GM19239 (cell line): ENCODE measurements around the gene IDS.
"Not testable (repeated sequence)": the region's sequence is repeated elsewhere in the genome, so short reads cannot be mapped to it uniquely, and the experiment has no call there.

ENCODE experiments used
- DNase-seq: peaks from one replicate; pipeline ENCODE4 v3.0.0; 2011; ENCODE audit warnings: low spot score; ENCODE audit not compliant: insufficient read length
- FAIRE-seq: peaks from 2 replicates; lab custom pipeline; 2011; peaks lifted over from hg19 to GRCh38; lab: Jason Lieb, UNC

Gene IDS, protein sequence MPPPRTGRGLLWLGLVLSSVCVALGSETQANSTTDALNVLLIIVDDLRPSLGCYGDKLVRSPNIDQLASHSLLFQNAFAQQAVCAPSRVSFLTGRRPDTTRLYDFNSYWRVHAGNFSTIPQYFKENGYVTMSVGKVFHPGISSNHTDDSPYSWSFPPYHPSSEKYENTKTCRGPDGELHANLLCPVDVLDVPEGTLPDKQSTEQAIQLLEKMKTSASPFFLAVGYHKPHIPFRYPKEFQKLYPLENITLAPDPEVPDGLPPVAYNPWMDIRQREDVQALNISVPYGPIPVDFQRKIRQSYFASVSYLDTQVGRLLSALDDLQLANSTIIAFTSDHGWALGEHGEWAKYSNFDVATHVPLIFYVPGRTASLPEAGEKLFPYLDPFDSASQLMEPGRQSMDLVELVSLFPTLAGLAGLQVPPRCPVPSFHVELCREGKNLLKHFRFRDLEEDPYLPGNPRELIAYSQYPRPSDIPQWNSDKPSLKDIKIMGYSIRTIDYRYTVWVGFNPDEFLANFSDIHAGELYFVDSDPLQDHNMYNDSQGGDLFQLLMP

DNA sequence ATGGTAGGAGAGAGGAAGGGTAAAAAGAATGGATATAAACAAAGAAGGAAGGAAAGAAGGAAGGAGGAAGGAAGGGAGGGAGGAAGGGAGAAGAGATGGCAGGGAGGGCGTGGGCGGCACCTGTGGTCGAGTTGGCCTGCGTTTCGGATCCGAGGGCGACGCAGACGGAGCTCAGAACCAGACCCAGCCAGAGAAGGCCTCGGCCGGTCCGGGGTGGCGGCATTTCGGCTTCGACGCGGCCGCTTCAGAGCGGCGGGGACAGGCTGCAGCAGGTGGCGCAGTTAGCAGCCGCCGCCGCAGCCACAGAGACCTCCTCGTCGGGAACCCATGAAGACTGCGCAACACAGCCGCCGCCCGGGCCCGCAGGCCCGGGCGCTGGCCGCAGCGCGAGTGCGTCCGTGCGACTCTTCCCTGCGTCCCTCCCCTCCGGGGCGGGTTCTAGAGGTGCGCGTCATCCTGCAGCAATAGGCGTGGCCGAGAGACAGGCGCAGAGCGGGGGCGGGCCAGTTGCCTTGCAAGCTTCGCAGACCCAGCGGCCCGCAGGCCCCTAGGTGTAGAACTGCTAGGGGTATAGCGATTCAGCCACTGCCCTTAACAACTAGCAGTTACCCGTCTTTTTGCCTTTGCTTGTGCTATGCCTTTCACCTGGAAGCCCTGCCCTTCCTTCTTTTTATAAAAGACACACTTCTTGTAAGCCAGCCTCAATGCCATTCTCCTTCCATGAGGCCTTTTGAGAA lies at the start of gene IDS:
Gene IDS (minus strand): TSS at position 392 of the 737 bp plus-strand sequence. CDS start 169 bp downstream, at position 223.
- DNase-seq (peak; percentile 42), FAIRE-seq (no peak)

DNA sequence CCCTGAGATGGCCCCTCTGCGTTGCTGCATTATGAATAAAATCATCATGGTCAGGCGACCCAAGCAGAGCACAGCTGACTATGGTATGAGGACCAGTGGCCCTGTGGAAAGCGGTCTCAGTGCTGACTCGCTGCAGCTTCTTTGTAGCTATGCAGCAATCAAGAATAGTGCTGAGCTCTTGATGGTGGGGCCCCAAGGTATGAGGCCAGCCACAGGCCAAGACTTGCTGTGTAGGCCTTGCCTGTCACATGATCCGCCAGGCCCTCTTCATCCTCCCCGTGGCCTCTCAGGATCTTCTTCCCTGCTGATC lies 46.8 kb upstream of the IDS start:
- FAIRE-seq = peak; percentile 64
- not testable (repeated sequence) for DNase-seq

DNA sequence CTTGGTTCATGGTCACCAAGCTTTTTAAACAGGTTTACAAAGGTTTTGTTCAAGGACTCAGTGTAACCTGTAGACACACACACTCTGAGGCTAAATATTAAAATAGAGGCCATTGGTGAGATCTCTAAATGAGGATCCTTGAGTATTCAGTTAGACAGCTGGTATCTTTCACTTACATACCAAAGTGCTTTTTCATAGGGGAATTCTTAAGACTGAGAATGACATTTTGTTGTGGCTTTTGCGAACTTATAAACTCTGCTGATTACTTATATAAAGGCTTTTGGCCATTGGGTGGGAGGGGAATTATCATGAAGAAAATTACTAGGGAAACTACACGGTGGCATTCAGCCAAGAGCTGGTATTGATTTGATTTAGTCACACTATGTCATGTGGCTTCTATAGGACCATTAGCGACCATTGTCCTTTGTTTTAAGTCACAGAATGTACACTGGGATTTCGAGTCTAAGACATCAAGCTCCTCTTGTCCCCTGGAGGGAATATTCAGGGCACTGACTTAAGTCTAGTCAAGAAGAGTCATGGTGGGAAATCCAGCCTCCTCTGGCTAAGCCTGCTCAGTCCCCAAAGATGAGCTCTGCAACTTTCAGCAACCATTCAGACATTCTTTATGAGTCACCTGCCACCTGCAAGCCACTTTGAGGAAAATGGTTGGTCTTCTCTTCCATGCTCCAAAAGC lies 46.3 kb upstream of the IDS start:
- FAIRE-seq = peak; percentile 88
- DNase-seq = not testable (repeated sequence)

DNA sequence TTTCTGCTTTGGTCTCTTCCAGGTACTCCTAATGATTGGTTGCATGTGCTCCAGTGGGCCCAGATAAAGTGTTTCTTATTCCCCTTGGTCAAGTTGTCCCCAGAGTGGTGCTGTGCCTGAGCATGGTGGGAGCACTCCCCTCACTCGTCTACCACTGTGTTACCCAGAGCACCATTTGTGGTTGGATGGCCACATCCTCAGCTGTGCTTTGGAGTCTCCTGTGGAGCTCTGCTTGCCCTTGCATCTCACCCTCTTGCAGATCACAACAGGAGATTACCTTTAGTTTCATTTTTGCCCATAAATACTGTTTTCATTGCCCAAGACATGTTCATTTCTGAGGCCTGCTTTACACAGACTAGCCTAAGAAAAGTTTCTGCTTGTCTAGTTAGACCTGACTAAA lies 45.3 kb upstream of the IDS start:
- FAIRE-seq, DNase-seq: not testable (repeated sequence)

DNA sequence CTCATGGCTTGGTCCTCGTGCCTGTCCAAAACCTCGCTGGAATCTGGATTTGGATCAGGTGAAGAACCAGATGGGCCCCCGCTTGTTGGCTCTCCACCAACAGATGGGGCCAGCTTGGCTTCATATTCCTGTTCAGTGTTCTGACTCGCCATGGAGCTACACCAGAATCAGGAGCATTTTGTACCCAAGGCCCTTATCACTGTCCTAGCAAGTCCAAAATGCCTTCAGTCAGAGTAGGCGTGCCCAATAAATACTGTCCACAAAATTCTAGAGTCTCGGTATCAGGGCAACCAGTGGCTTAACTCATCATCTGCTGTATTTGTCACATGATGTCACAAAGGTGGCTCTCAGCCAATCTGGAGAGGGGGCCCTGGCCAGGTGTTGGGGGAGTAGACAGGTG lies 44.6 kb upstream of the IDS start, which contains the start of gene HSFX3:
Gene HSFX3 (minus strand): TSS at position 224 of the 400 bp plus-strand sequence. CDS start 72 bp downstream, at position 152.
- not testable (repeated sequence) for DNase-seq
- FAIRE-seq = peak; percentile 87

DNA sequence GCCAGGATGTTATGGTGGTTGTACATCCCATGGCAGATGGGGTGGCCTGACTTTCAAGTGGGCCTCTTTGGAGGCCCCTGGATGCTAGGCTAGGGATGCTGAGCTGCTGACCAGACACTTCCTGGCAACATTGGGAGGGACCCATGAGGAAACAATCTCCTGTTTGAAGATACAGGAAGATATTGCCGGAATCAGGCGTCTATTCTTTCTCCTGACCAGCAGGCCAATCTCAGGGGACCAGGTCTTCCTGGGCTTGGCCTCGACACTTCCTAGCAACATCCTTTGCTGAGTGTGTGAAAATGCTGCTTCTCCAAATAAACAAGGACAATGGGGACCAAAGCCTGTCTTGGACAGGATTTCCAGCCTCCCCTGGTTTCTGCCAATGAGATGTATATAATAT lies 42.7 kb upstream of the IDS start:
- not testable (repeated sequence) for DNase-seq, FAIRE-seq

DNA sequence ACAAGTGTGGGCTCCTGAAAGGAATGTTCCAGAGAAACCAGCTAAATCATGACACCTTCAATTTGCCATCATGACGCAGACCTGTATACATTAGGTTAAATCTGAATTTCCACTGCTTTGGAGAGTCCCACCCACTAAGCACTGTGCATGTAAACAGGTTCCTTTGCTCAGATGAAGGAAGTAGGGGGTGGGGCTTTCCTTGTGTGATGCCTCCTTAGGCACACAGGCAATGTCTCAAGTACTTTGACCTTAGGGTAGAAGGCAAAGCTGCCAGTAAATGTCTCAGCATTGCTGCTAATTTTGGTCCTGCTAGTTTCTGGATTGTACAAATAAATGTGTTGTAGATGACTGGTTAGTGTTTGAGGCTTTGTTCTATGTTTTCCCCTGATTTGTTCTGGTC lies 41.9 kb upstream of the IDS start:
- not testable (repeated sequence) for FAIRE-seq, DNase-seq

DNA sequence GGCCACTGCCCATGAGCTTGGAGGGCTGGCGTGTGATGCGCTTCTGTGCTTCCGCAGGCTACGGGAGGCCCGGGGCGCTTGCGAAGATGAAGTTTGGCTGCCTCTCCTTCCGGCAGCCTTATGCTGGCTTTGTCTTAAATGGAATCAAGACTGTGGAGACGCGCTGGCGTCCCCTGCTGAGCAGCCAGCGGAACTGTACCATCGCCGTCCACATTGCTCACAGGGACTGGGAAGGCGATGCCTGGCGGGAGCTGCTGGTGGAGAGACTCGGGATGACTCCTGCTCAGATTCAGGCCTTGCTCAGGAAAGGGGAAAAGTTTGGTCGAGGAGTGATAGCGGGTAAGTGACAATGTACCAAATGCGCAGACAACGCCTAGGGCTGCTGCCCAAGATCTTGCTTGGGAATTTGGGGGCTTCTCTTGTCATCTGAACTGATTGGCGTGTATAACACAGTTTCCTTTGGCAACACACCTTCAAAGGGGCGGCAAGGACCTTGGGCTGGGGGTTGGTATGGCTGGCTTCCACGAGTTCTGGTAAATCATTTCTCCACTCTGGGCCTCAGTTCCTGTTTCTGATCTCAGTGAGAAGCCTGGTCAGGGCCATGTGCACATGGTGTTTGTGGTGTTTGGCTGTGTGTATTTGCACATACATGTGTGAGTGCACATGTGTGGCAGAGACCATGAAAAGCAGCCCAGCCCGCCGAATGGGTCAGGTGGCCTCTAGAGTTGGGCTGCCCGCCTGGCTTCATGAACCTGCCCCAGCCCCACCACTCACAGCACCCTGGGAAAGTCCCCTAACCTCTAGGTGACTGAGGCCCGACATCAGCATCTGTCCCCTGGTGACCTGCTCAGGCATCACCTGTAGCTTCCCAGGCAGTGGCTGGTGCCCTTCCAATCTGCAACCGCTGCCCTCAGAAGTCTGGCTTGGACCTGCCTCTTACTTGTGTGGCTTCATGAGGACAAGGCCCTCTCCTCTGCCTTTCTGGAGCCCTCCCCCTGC lies 40.7 kb upstream of the IDS start:
- FAIRE-seq, DNase-seq: not testable (repeated sequence)

DNA sequence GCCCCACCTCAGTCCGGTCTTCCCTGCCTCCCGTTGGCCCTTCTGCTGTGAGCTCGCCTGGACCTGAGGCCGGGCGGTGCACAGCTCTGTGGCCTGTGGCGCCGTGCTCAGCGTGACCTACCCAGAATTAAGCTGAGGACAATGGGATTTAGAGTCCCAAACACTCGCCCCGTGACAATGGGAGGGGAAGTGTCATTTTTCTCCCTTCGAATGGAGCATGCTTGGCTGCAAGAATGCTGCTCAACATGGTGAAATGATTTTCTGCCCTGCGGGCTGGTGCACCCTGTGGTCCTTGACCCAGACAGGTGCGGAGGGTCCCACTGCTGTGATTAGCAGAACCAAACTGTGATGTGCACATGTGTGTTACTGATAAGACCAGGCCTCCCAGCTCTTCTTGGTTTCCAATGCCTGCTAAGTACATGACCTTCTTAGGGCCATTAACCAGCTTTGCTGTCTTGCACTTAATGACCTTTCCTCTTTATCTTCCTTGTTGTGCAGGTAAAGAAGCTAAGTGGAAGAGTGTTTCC lies 36.5 kb upstream of the IDS start:
- DNase-seq = no peak
- no peak for FAIRE-seq

DNA sequence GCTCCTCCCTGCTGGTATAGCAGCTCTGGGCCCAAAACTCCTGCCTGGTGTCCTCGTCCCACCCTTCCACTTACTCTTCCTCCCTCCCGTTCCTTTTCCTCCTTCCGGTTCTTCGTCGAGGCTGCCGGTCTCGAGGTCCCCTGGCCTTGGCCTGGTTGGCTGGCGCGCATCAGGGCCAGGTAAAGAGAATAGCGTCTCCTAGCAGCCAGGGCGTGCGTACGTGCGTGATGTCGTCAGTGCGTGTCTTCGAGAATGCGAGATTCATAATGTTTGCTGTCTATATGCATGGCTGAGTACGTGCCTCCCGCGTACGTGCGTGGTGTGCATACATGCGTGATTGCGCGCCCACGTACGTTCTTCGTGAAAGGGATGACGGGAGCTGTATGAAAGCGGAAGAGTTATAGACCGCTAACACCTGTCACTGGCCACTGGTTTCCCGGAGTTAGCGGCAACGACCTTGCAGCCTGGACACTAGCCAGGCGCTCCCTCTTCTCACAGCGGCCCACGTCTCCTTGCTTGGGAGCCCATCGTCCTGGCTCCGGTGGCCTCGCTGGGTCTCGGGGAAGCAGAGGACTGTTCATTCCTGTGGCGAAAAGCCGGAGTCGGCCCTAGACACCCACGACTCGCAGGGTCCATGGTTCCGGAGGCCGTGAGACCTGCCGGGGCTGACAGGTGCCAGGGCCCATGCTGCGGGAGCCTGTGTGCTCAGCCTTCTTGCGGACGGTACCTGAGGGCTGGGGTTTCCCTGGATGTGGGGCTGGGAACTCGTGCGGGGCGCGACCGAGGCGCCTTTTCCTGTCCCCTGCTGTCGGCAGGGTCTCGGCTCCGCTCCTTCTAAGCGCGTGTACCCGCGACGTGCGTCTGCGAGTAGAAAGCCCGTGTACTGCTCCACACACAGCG lies 35.8 kb upstream of the IDS start, which contains the start of gene EOLA1:
Gene EOLA1 (plus strand): TSS at position 392 of the 900 bp plus-strand sequence. CDS start 4,619 bp downstream, outside the sequence.
- peak; percentile 100 for FAIRE-seq
- peak; percentile 36 for DNase-seq

DNA sequence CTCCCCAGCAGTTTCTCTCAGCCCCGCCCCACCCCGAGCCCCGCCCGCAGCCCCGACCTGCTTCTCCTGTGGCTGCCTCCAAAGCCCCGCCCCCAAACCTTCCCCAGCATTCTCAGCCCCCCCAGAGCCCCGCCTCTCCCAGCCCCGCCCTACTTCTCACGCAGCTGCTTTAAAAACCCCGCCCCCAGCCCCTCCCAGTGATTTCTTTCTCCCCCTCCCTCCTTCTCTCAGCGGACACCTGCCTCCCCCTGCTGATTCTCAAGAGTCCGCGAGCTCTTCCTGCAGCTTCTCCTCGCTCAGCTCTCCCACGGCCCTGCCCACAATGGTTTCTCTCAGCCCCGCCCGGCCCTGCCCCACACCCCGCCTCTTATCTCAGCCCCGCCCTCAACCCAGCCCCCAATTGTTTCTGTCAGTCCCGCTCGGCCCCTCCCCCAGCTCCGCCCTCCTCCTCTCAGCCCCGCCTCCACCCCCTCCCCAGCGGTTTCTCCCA lies 35.1 kb upstream of the IDS start:
- FAIRE-seq (no peak), DNase-seq (no peak)

DNA sequence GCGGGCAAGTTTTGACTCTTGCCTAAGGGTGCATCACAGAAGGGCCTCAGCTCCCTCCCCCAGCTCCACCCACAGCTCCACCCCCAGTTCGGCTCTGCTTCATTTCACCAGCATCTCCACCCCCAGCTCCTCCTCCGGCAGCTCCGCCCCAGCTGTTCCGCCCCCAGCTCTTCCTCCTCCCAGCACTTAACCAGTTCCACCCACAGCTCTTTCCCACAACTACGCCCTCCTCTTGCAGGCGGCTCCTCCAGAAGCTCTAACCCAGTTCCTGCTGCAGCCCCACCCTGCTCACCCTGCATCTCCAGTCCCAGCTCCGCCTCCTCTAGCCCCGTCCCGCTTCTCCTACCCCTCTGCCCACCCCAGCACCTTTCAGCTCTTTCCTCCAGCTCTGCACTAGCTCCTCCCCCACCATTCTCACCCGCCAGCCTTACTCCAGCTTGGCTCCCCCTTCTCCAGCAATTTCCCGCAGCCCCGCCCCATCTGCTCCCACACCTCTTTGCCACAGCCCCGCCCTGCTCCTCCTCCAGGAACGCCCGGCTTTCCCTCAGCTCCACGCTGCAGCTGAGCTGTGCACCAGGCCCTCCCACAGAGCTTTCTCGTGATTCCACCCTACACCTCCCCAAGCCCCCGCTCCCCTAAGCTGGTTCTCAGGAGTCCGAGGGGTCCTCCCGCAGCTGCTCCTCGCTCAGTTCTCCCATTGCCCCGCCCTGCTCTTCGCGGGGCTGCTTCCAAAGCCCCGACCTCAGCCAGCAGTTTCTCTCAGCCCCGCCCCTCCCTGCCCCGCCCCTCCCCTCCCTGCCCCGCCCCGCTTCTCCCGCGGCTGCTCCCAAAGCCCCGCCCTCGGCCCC lies 34.4 kb upstream of the IDS start:
- DNase-seq = peak; percentile 28
- FAIRE-seq = no peak

DNA sequence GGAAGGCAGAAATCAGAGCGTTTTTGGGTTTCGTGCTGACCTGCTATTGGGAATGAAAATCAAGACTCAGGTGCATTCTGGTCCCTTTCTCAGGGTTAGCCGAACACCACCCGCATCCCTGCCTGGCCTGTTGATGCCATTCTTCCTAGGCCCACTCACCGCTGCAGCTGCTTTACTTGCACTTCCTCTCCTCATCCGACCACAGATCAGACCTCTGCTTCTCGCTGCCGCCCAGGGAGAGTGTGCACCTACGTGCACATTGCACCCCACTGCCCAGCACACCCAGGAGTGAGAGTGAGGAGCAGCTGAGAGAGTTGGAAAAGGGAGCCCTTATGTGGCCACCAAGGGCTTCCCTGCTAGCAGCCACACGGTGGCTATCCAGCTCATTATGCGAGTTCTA lies 32.4 kb upstream of the IDS start:
- FAIRE-seq = peak; percentile 79
- DNase-seq = not testable (repeated sequence)

DNA sequence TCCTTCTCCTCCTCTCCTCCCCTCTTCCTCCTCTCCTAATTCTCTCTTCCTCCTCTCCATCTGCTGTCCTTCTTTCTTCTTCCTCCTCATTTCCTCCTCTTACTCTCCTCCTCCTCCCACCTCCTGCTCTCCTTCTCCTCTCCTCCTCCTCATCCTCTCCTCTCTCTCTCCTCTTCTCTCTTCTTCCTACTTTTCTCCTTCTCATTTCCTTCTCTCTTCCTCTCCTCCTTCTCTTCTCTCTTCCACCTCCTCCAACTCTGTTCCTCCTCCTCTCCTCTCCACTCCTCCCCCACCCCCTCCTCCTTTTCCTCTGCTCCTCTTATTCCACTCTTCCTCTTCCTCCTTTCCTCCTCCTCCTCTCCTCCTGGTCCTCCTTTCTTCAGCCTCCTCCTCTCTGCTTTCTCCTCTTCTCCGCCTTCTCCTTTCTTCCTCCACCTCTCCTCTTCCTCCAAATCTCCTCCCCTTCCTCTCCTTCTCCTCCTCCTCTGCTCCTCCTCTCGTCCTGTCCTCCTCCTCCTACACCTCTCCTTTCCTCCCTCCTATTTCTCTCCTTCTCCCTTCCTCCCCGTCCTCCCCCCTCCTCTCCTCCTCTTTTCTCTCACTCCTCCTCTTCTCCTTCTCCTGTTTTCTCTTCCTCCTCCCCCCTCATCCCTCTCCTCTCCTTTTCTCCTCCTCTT lies 30.0 kb upstream of the IDS start:
- FAIRE-seq, DNase-seq: not testable (repeated sequence)

DNA sequence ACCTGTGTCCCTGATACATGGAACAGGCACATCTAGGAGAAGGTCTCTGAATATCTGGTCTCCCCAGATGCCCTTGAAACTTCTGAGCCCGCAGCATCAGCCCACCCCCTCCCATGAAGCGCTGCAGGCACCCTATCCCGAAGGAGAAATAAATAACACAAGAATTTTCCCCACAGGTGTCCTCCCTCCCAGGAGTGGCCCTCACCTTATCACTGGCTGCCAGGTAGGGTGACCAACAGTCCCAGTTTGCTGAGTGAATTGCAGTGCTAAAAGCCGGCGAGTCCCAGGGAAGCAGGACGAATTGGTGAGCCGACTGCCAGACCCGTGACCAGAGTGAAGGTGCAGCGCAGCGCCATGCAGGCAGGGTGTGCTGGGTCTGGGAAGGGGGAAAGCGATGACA lies 28.9 kb upstream of the IDS start:
- peak; percentile 23 for FAIRE-seq

DNA sequence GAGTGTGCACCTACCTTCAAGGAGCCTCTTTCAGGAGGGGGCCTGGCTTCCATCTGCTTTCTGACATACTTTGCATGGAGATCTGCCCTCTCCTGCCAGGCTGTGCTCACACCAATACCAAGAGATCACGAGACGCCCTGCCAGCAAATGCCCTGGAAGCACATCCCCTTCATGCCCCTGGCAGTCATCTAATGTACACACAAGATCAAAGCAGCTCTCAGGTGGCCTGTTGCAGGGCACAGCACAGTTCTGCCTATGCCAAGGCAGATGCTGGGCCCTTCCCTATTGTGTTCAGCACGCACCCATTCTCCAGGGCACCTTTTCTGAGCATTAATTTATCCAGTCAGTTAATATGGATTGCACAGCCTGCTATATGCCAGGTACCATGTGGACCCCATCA lies 27.8 kb upstream of the IDS start:
- not testable (repeated sequence) for FAIRE-seq, DNase-seq

More for the DNA sequence above, 28.9 kb upstream of the IDS start:
- DNase-seq = not testable (repeated sequence)
